IPS DF 6.9 (cell line): ENCODE data around the gene EMC10.

Source experiments
- DNase-seq: peaks from one replicate; pipeline ENCODE4 v3.0.0-alpha.2; 2013; ENCODE audit warnings: low read depth, low spot score
- H3K27ac ChIP-seq: one replicate; pipeline ENCODE4 v1.5.1; 2013; ENCODE audit warnings: low read length, control low read depth
- H3K27me3 ChIP-seq: 2 replicates; pipeline ENCODE4 v1.6.1; 2013; ENCODE audit warnings: mild to moderate bottlenecking, low read length; ENCODE audit not compliant: control insufficient read depth, insufficient read depth
- H3K36me3 ChIP-seq: 2 replicates; pipeline ENCODE4 v1.6.1; 2013; ENCODE audit warnings: low read length; ENCODE audit not compliant: control insufficient read depth, insufficient read depth
- H3K4me1 ChIP-seq: 2 replicates; pipeline ENCODE4 v1.6.1; 2013; ENCODE audit warnings: low read length; ENCODE audit not compliant: control insufficient read depth, insufficient read depth
- H3K4me3 ChIP-seq: 2 replicates; pipeline ENCODE4 v1.5.1; 2013; ENCODE audit warnings: mild to moderate bottlenecking, low read length
- H3K9me3 ChIP-seq: 2 replicates; pipeline ENCODE4 v1.6.1; 2013; ENCODE audit warnings: low read length, inconsistent platforms; ENCODE audit not compliant: control insufficient read depth, insufficient read depth
- whole genome bisulfite sequencing: extraction: QIAGEN DNeasy Blood & Tissue Kit; methylation state at CpG from one replicate; pipeline ENCODE4 v1.1.7; 2013; ENCODE audit warnings: mixed read lengths, missing lambda C conversion rate; ENCODE audit not compliant: insufficient read length, insufficient coverage; 5-methylcytosine and 5-hydroxymethylcytosine counted together

EMC10 gene

DNA sequence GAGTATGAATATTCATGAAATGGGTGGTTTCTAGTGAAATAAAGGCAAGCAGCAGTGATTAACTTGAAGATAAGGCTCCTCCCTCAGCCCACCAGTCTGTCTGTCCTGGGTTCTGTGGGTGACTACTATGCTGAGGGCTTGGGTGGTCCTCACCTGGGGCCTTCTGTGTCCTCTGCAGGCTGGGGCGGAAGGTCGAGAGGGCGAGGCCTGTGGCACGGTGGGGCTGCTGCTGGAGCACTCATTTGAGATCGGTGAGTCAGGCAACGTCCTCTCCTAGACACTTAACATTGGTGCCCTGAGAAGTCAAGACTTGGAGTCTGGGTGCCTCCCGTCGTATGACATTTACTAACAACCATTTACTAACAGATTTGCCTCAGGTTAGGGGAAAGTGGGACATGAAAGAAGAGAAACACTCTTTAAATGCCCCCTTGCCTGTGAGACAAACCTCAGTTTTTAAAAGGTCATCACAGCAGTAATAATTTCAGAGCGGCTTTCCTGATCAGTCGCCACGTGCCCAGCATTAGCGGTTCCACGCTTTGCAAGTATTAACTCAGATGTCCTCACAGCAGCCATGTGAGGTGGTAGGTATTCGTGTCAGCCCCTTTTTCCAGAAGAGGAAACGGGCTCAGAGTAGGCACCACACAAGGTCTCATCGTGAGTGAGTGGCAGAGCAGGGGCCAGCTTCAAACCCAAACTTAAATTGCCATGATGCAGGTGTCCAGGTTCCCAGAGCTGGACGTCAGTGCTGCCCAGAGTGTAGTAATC is 1.6 kb downstream of the EMC10 start:
- WGBS, result no CpG with 5 or more reads among the region's 17 CpGs
- no peak overlapping the region for H3K27ac ChIP-seq
- H3K4me1 ChIP-seq, result no peaks in the 10 kb centered on the region; the same call in 1 of the 2 replicates
- H3K4me3 ChIP-seq, result no peak overlapping the region
- no peak for DNase-seq
- H3K27me3 ChIP-seq, result no peaks in the 10 kb centered on the region
- peaks cover 7% of the 10 kb centered on the region; the same call in 1 of the 2 replicates for H3K36me3 ChIP-seq
- H3K9me3 ChIP-seq, result no peaks in the 10 kb centered on the region; the same call in 1 of the 2 replicates

GRCh38 chr19:50478901-50479715 is 2.8 kb downstream of the EMC10 start:
- DNase-seq, result no peak
- no peaks in the 10 kb centered on the region; the same call in 1 of the 2 replicates for H3K4me1 ChIP-seq
- H3K36me3 ChIP-seq, result peaks cover 7% of the 10 kb centered on the region; the same call in 1 of the 2 replicates
- no peaks in the 10 kb centered on the region for H3K27me3 ChIP-seq
- no peak overlapping the region for H3K27ac ChIP-seq
- WGBS, result no CpG with 5 or more reads among the region's 19 CpGs
- H3K4me3 ChIP-seq, result no peak overlapping the region
- no peaks in the 10 kb centered on the region; the same call in 1 of the 2 replicates for H3K9me3 ChIP-seq

GRCh38 chr19:50479761-50480251 is 3.5 kb downstream of the EMC10 start:
- Histone ChIP-seq H3K9me3 (no peaks in the 10 kb centered on the region; the same call in 1 of the 2 replicates), H3K27me3 (no peaks in the 10 kb centered on the region; the same call in 1 of the 2 replicates), H3K36me3 (peaks cover 7% of the 10 kb centered on the region; the same call in 1 of the 2 replicates), H3K4me3 (no peak overlapping the region), H3K27ac (no peak overlapping the region), H3K4me1 (no peaks in the 10 kb centered on the region; the same call in 1 of the 2 replicates)
- no peak for DNase-seq
- no CpG with 5 or more reads among the region's 16 CpGs for WGBS

DNA sequence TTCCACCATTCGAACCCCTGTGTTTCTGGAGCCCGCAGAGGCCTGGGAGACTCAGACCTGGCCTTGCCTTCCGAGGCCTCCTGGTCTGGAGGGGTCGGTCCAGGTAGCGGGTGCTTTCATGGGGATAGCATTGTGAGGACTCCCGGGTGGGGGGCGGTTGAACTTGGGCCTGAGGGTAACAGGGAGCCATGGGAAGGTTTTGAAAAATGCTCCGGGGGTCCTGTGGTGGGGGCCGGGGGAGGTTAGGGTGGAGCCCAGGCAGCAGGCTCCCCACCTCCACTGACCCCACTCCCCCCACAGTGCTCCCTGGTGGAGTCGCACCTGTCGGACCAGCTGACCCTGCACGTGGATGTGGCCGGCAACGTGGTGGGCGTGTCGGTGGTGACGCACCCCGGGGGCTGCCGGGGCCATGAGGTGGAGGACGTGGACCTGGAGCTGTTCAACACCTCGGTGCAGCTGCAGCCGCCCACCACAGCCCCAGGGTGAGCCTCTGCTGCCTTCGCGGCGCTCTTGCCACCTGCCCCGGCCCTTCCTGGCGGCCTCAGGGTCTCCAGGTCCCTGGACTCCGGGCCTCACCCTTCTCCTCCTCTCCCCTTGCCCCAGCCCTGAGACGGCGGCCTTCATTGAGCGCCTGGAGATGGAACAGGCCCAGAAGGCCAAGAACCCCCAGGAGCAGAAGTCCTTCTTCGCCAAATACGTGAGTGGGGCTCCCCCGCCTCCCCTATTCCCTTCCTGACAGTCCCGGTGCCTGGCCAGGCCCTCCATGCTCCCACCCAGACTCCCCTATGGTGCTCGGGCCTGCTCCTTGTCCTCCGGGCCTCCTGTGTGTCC is 4.2 kb downstream of the EMC10 start:
- no CpG with 5 or more reads among the region's 37 CpGs for WGBS
- H3K9me3 ChIP-seq, result peaks cover 5% of the 10 kb centered on the region
- DNase-seq, result no peak
- H3K27ac ChIP-seq, result no peak overlapping the region
- H3K36me3 ChIP-seq, result peaks cover 7% of the 10 kb centered on the region; the same call in 1 of the 2 replicates
- H3K27me3 ChIP-seq, result no peaks in the 10 kb centered on the region; the same call in 1 of the 2 replicates
- H3K4me1 ChIP-seq, result no peaks in the 10 kb centered on the region; the same call in 1 of the 2 replicates
- H3K4me3 ChIP-seq, result no peak overlapping the region

- Histone ChIP-seq H3K4me1 (no peaks in the 10 kb centered on the region; the same call in 1 of the 2 replicates), H3K36me3 (peaks cover 7% of the 10 kb centered on the region; the same call in 1 of the 2 replicates), H3K9me3 (peaks cover 11% of the 10 kb centered on the region), H3K27me3 (no peaks in the 10 kb centered on the region; the same call in 1 of the 2 replicates), H3K27ac (no peak overlapping the region), H3K4me3 (no peak overlapping the region)
- no CpG with 5 or more reads among the region's 27 CpGs for WGBS
- no peak for DNase-seq
Measured at GRCh38 chr19:50481351-50482149, 5.2 kb downstream of the EMC10 start.

DNA sequence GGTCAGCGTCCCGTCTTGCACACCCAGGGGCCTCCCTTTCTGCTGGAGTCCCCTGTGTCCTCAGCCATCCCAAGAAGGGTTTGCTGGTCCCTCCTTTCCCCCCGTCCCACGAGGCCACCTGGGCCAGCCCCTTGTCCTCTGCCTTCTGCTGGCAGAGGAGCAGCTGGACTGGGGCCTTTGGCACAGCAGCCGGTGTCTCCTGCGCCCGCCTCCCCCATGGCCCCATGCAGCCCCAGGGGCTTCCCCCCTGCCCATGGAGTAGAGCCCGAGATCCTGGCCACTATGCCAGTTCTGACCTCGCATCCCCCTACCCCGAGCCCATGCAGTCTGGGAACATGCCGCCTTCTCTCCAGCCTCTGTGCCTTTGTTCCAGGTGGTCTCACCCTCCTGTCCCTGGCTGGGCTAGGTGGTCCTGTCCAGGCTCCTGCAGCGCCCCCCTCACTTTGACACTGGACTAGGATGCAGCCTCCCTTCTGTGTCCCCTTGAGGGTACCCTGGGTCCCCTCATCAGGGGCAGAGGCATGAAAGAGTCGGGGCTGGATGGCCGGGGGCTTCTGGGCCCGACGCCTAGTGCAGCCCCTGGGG is 6.1 kb downstream of the EMC10 start:
- no CpG with 5 or more reads among the region's 16 CpGs for WGBS
- no peaks in the 10 kb centered on the region; the same call in 1 of the 2 replicates for H3K4me1 ChIP-seq
- H3K27me3 ChIP-seq, result no peaks in the 10 kb centered on the region; the same call in 1 of the 2 replicates
- DNase-seq, result no peak
- peaks cover 11% of the 10 kb centered on the region for H3K9me3 ChIP-seq
- H3K27ac ChIP-seq, result no peak overlapping the region
- peaks cover 7% of the 10 kb centered on the region; the same call in 1 of the 2 replicates for H3K36me3 ChIP-seq
- H3K4me3 ChIP-seq, result no peak overlapping the region

DNA sequence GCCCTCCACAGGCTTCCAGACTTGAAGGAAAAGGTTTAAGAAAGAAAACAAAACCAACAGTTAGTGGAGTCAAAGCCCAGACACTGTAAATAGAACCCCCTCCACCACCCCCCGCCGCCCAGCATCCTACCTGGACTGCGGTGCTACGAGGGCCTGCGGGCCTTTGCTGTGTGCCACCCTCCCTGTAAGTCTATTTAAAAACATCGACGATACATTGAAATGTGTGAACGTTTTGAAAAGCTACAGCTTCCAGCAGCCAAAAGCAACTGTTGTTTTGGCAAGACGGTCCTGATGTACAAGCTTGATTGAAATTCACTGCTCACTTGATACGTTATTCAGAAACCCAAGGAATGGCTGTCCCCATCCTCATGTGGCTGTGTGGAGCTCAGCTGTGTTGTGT is 6.6 kb downstream of the EMC10 start:
- no peak for DNase-seq
- H3K27ac ChIP-seq, result no peak overlapping the region
- H3K9me3 ChIP-seq, result peaks cover 12% of the 10 kb centered on the region
- no peaks in the 10 kb centered on the region; the same call in 1 of the 2 replicates for H3K4me1 ChIP-seq
- no CpG with 5 or more reads among the region's 10 CpGs for WGBS
- peaks cover 7% of the 10 kb centered on the region; the same call in 1 of the 2 replicates for H3K36me3 ChIP-seq
- no peaks in the 10 kb centered on the region; the same call in 1 of the 2 replicates for H3K27me3 ChIP-seq
- H3K4me3 ChIP-seq, result no peak overlapping the region

GRCh38 chr19:50485284-50485955 is 9.1 kb downstream of the EMC10 start:
- H3K27me3 ChIP-seq, result no peaks in the 10 kb centered on the region; the same call in 1 of the 2 replicates
- no CpG with 5 or more reads among the region's 10 CpGs for WGBS
- H3K4me3 ChIP-seq, result no peak overlapping the region
- H3K4me1 ChIP-seq, result no peaks in the 10 kb centered on the region; the same call in 1 of the 2 replicates
- no peak for DNase-seq
- peaks cover 12% of the 10 kb centered on the region for H3K9me3 ChIP-seq
- peaks cover 6% of the 10 kb centered on the region; the same call in 1 of the 2 replicates for H3K36me3 ChIP-seq
- no peak overlapping the region for H3K27ac ChIP-seq
